HEK293 (cell line): Measurements from ENCODE around the gene FAM117B.

Experiments
- CTCF ChIA-PET: fragments of 350-600 bp; formaldehyde crosslinking; extraction: SDS; loops from one replicate; lab custom pipeline; 2021; ENCODE audit warnings: antibody characterized with exemption; lab: Yijun Ruan, JAX
- POLR2A ChIA-PET: fragments of 300-600 bp; formaldehyde crosslinking; extraction: SDS; loops from one replicate; lab custom pipeline; 2020; ENCODE audit warnings: antibody characterized with exemption, inconsistent platforms; lab: Yijun Ruan, JAX
- H3K27ac ChIP-seq: fragments of 200-500 bp; sonication (Bioruptor generic); 2 replicates; pipeline ENCODE4 v1.5.1; 2014; ENCODE audit warnings: low read depth, low read length, control low read depth, inconsistent platforms; ENCODE audit errors: extremely low read depth
- H3K36me3 ChIP-seq, 2 experiments: fragments of 200-500 bp in 1 of 2; sonication (Bioruptor generic) in 1 of 2; 1 replicate in 1 of 2; 2 replicates in 1 of 2; pipeline ENCODE4 v1.5.1; 2014 to 2017; ENCODE audit warnings: inconsistent platforms in 2 of 2, low read length in 2 of 2; ENCODE audit not compliant: control insufficient read depth in 2 of 2, insufficient read depth in 1 of 2
- H3K4me1 ChIP-seq: fragments of 200-500 bp; sonication (Bioruptor generic); 2 replicates; pipeline ENCODE4 v1.5.1; 2014; ENCODE audit warnings: mild to moderate bottlenecking, low read length, inconsistent platforms; ENCODE audit not compliant: control insufficient read depth, insufficient read depth
- H3K4me3 ChIP-seq: 2 replicates; pipeline ENCODE4 v1.5.1; 2011; ENCODE audit warnings: low read depth, mild to moderate bottlenecking, control low read depth, low read length, moderate library complexity
- H3K9me3 ChIP-seq: fragments of 200-500 bp; sonication (Bioruptor generic); 2 replicates; pipeline ENCODE4 v1.5.1; 2014; ENCODE audit warnings: low read depth, low read length, inconsistent platforms; ENCODE audit not compliant: control insufficient read depth, insufficient read depth
- GLIS2 ChIP-seq: fragments of 450-650 bp; formaldehyde crosslinking; IDR thresholded peaks from 2 replicates; pipeline ENCODE4 v1.5.1; 2016; ENCODE audit warnings: missing biosample characterization, missing genetic modification characterization
- KLF16 ChIP-seq: fragments of 450-650 bp; formaldehyde crosslinking; IDR thresholded peaks from 2 replicates; pipeline ENCODE4 v1.5.1; 2017; ENCODE audit warnings: missing biosample characterization, missing genetic modification characterization
- PRDM2 ChIP-seq: fragments of 450-650 bp; formaldehyde crosslinking; IDR thresholded peaks from 2 replicates; pipeline ENCODE4 v1.5.1; 2016; ENCODE audit warnings: missing biosample characterization, missing genetic modification characterization, borderline replicate concordance
- SCRT2 ChIP-seq: fragments of 450-650 bp; formaldehyde crosslinking; IDR thresholded peaks from 2 replicates; pipeline ENCODE4 v1.5.1; 2016; ENCODE audit warnings: missing biosample characterization, missing genetic modification characterization
- ZBTB26 ChIP-seq: fragments of 450-650 bp; formaldehyde crosslinking; optimal IDR thresholded peaks from 2 replicates; pipeline ENCODE3; 2016; ENCODE audit warnings: missing biosample characterization, mild to moderate bottlenecking, missing genetic modification characterization
- ZBTB49 ChIP-seq: fragments of 450-650 bp; formaldehyde crosslinking; IDR thresholded peaks from 2 replicates; pipeline ENCODE4 v1.5.1; 2016; ENCODE audit warnings: missing biosample characterization, missing genetic modification characterization, low read depth
- ZNF19 ChIP-seq: fragments of 450-650 bp; formaldehyde crosslinking; IDR thresholded peaks from 2 replicates; pipeline ENCODE4; 2016; ENCODE audit warnings: missing biosample characterization, missing genetic modification characterization, low read depth
- ZNF23 ChIP-seq: fragments of 450-650 bp; formaldehyde crosslinking; IDR thresholded peaks from 2 replicates; pipeline ENCODE4 v1.5.1; 2016; ENCODE audit warnings: missing biosample characterization, missing genetic modification characterization, borderline replicate concordance
- ZNF26 ChIP-seq: fragments of 450-650 bp; formaldehyde crosslinking; IDR thresholded peaks from 2 replicates; pipeline ENCODE4 v1.5.1; 2016; ENCODE audit warnings: missing biosample characterization, missing genetic modification characterization
- ZNF280D ChIP-seq: fragments of 450-650 bp; formaldehyde crosslinking; IDR thresholded peaks from 2 replicates; pipeline ENCODE4 v1.5.1; 2016; ENCODE audit warnings: missing biosample characterization, missing genetic modification characterization
- ZNF48 ChIP-seq: fragments of 450-650 bp; formaldehyde crosslinking; IDR thresholded peaks from 2 replicates; pipeline ENCODE4 v1.5.1; 2016; ENCODE audit warnings: missing biosample characterization, missing genetic modification characterization
- ZNF600 ChIP-seq: fragments of 450-650 bp; formaldehyde crosslinking; IDR thresholded peaks from 2 replicates; pipeline ENCODE4 v1.5.1; 2016; ENCODE audit warnings: missing biosample characterization, missing genetic modification characterization

FAM117B gene

GRCh38 chr2:202689459-202689858, 54.7 kb downstream of the FAM117B start:
- H3K36me3 ChIP-seq = no peaks in the 10 kb centered on the region
- H3K4me1 ChIP-seq = peaks cover 7% of the 10 kb centered on the region; the same call in 1 of the 2 replicates
- POLR2A ChIA-PET = no interaction called here
- no peak overlapping the region for H3K4me3 ChIP-seq
- no peak overlapping the region for H3K27ac ChIP-seq
- H3K9me3 ChIP-seq = no peaks in the 10 kb centered on the region
- CTCF ChIA-PET = no interaction called here
- TF ChIP-seq ZNF600 (tag by site-specific recombination) (no peak), ZBTB49 (tag by site-specific recombination) (no peak), ZNF48 (tag by site-specific recombination) (no peak), ZNF280D (tag by site-specific recombination) (no peak), ZNF26 (tag by site-specific recombination) (no peak), ZNF23 (tag by site-specific recombination) (no peak), PRDM2 (no peak), ZNF19 (tag by site-specific recombination) (no peak), ZBTB26 (tag by site-specific recombination) (no peak), KLF16 (tag by site-specific recombination) (no peak)

GRCh38 chr2:202689898-202690297, 55.1 kb downstream of the FAM117B start:
- CTCF ChIA-PET = no interaction called here
- Histone ChIP-seq H3K4me3 (no peak overlapping the region), H3K9me3 (no peaks in the 10 kb centered on the region), H3K27ac (no peak overlapping the region), H3K36me3 (no peaks in the 10 kb centered on the region), H3K4me1 (peaks cover 7% of the 10 kb centered on the region; the same call in 1 of the 2 replicates)
- POLR2A ChIA-PET = no interaction called here
- TF ChIP-seq SCRT2 (tag by site-specific recombination) = no peak
- TF ChIP-seq GLIS2 (tag by site-specific recombination) = no peak
